Measurements from ENCODE around the gene CBX8. TPM values are rescaled to one million over a fixed set of nuclear protein-coding genes. Genes with fewer than 3 reads are reported as not detected.

The CBX8 gene
- total RNA-seq, 4 donors from 2014 or later = 1.7 to 3.5 (median 2.7) TPM

DNA sequence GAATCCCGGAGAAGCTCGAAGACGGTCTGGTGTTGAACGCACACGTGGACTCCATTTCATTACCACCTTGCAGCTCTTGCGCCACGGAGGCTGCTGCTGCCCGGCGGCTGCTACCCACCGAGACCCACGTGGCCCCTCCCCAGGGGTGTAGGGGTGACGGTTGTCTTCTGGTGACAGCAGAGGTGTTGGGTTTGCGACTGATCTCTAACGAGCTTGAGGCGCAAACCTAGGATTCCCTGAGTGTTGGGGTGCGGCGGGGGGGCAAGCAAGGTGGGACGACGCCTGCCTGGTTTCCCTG is 44.1 kb upstream of the CBX8 start:
- H3K27me3 ChIP-seq = peaks cover 27% of the 10 kb centered on the region
- intact Hi-C loops (cut with DNase I) = loop anchor here (5.0 kb wide), 1 partner anchor 39 kb away; no protein-coding TSS in a partner anchor

DNA sequence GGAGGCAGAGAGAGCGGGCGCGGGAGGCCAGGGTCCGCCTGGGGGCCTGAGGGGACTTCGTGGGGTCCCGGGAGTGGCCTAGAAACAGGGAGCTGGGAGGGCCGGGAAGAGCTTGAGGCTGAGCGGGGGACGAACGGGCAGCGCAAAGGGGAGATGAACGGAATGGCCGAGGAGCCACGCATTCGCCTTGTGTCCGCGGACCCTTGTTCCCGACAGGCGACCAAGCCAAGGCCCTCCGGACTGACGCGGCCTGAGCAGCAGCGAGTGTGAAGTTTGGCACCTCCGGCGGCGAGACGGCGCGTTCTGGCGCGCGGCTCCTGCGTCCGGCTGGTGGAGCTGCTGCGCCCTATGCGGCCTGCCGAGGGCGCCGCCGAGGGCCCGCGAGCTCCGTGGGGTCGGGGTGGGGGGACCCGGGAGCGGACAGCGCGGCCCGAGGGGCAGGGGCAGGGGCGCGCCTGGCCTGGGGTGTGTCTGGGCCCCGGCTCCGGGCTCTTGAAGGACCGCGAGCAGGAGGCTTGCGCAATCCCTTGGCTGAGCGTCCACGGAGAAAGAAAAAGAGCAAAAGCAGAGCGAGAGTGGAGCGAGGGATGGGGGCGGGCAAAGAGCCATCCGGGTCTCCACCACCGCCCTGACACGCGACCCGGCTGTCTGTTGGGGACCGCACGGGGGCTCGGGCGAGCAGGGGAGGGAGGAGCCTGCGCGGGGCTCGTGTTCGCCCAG is 43.6 kb upstream of the CBX8 start:
- peak; percentile 68 to 69 for DNase-seq
- no peak overlapping the region for H3K27ac ChIP-seq
- intact Hi-C loops (cut with DNase I) = loop anchor here (5.0 kb wide), 1 partner anchor 38 kb away; no protein-coding TSS in a partner anchor
- TF ChIP-seq, protein P1, sequence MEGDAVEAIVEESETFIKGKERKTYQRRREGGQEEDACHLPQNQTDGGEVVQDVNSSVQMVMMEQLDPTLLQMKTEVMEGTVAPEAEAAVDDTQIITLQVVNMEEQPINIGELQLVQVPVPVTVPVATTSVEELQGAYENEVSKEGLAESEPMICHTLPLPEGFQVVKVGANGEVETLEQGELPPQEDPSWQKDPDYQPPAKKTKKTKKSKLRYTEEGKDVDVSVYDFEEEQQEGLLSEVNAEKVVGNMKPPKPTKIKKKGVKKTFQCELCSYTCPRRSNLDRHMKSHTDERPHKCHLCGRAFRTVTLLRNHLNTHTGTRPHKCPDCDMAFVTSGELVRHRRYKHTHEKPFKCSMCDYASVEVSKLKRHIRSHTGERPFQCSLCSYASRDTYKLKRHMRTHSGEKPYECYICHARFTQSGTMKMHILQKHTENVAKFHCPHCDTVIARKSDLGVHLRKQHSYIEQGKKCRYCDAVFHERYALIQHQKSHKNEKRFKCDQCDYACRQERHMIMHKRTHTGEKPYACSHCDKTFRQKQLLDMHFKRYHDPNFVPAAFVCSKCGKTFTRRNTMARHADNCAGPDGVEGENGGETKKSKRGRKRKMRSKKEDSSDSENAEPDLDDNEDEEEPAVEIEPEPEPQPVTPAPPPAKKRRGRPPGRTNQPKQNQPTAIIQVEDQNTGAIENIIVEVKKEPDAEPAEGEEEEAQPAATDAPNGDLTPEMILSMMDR (IDR thresholded peaks at IDR 0.05) = peak in 2 of 6 experiments; percentile 18 to 37
- TF ChIP-seq POLR2A (IDR thresholded peaks at IDR 0.05) = no peak
- H3K4me1 ChIP-seq = peaks cover 59 to 74% of the 10 kb centered on the region in 2 donors
- 9% methylated on average over 49 to 57 of the region's 74 CpGs for WGBS, 2 donors
- peak overlapping the region in 1 of 3 donors; percentile 48 for H3K4me3 ChIP-seq (replicated peaks in 1 of 3)
- H3K9me3 ChIP-seq = no peaks in the 10 kb centered on the region
- no peaks in the 10 kb centered on the region for H3K36me3 ChIP-seq
- peaks cover 27% of the 10 kb centered on the region for H3K27me3 ChIP-seq

More for the DNA sequence above, 44.1 kb upstream of the CBX8 start:
- Histone ChIP-seq H3K4me3 (replicated peaks in 1 of 3) (no peak overlapping the region), H3K27ac (no peak overlapping the region), H3K4me1 (peaks cover 56 to 73% of the 10 kb centered on the region in 2 donors), H3K9me3 (no peaks in the 10 kb centered on the region), H3K36me3 (no peaks in the 10 kb centered on the region)
- DNase-seq = no peak
- TF ChIP-seq POLR2A (IDR thresholded peaks at IDR 0.05) = no peak
- TF ChIP-seq, protein P1 (IDR thresholded peaks at IDR 0.05) = no peak
- WGBS, 2 donors = 3 to 8% methylated on average over 16 to 19 of the region's 19 CpGs

DNA sequence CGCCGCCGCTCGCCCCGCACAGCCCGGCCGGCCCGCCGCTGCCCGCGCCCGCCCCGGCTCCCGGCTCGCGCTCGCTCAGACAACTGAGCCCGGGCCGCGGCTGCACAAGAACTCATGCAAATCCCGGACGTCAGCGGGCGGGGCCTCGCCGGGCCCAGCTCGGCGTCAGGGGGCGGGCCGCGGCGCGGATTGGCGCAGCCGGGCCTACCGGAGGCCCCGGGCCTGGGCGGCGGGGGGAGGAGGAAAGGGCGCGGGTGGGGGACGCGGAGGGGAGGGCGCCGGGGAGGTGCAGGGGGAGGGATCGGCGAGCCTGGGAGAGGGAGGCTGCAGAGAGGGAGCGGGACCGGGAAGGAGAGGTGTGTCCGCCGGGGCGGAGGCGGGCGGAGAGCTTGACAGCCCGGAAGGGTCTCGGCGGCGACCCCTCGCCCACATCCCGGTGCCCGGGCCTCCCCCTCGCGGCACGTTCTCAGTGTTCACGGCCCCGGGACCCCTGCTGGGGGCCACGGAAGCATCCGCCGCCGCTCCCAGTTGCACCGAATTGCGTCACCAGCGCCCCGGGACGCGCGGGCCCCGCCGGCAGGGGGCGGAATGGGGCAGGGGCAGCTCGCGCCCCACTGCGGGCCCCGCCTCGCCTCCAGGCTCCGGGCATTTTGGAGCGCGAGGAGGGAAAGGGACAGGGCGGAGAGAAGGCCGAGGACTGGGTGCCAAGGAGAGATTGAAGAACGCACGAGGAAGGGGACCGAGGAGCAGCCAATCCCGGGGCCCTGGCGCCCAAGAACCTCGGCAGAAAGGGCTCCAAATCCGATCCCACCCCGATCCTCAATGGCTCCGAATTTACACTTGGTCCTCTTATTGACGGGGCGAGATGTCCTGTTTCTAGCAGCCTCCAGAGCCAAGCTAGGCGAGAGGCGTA is 42.7 kb upstream of the CBX8 start, which contains the start of gene CBX4:
TSS of gene CBX4 (minus strand) at position 85 of the 913 bp plus-strand sequence. CDS start 189 bp downstream, outside the sequence.
- TF ChIP-seq POLR2A (IDR thresholded peaks at IDR 0.05) = peak; percentile 82 to 98
- TF ChIP-seq, protein P1 (IDR thresholded peaks at IDR 0.05) = peak in 5 of 6 experiments; percentile 25 to 65 (median 51)
- intact Hi-C loops (cut with DNase I) = loop anchor here (5.0 kb wide), 1 partner anchor 37 kb away; no protein-coding TSS in a partner anchor
- H3K9me3 ChIP-seq = no peaks in the 10 kb centered on the region
- peaks cover 6 to 7% of the 10 kb centered on the region in 2 donors for H3K36me3 ChIP-seq
- H3K27ac ChIP-seq = peak within 1 kb of the TSS; percentile 90 to 97 (median 93)
- peak; percentile 97 for DNase-seq
- H3K4me3 ChIP-seq (replicated peaks in 1 of 3) = peak within 1 kb of the TSS; percentile 58 to 86 (median 67)
- WGBS, 2 donors = 2% methylated on average over 27 to 48 of the region's 103 CpGs
- peaks cover 54 to 66% of the 10 kb centered on the region in 2 donors for H3K4me1 ChIP-seq
- H3K27me3 ChIP-seq = peaks cover 27% of the 10 kb centered on the region

DNA sequence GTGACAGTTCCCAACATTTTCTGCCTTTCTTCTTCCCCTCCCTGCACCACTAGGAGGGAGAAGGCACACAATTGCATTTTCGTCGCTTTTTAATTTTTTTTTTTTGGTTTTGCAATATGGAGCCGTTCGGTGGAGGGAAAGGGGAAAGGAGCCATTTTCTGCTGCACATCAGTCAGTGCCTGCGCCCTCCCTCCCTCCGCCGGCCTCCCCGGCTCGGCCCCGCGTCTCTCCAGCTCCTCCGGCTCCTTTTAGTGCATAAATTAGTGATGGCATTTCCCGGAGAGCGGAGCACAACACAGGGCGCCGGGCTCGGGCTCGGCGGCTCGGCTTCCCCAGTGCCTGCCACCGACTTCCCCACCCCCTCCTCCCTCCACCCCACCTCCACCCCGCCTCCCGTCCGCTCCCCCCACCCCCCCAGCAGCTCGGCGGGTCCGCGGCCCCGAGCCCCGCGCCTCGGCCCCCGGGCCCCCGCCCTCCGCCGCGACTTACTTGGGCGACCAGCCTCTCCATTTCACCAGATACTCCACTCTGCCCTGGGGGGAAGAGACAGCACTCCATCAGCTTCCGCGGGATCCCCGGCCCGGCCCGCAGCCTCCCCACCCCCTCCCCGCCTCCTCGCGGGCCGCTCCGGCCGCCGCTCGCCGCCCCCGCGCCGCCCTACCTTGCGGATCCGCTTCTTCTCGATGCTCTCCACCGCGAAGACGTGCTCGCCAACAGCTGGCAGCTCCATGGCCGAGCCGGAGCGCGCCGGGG is 41.8 kb upstream of the CBX8 start:
- intact Hi-C loops (cut with DNase I) = no loop called here
- peaks cover 50 to 61% of the 10 kb centered on the region in 2 donors for H3K4me1 ChIP-seq
- peak overlapping the region; percentile 90 to 97 (median 93) for H3K27ac ChIP-seq
- TF ChIP-seq, protein P1 (IDR thresholded peaks at IDR 0.05) = peak in 1 of 6 experiments; percentile 22
- TF ChIP-seq POLR2A (IDR thresholded peaks at IDR 0.05) = peak in 1 of 2 donors; percentile 36
- H3K27me3 ChIP-seq = peaks cover 27% of the 10 kb centered on the region
- 0 to 1% methylated on average over 14 to 22 of the region's 67 CpGs for WGBS, 2 donors
- peak overlapping the region; percentile 58 to 86 (median 67) for H3K4me3 ChIP-seq (replicated peaks in 1 of 3)
- peaks cover 15 to 16% of the 10 kb centered on the region in 2 donors for H3K36me3 ChIP-seq
- H3K9me3 ChIP-seq = no peaks in the 10 kb centered on the region
- peak; percentile 51 to 58 for DNase-seq

All from thyroid gland (tissue), 4 donors.